ENCODE results near the gene FGF9. TPM values are rescaled to one million over a fixed set of nuclear protein-coding genes. Genes with fewer than 3 reads are reported as not detected.

Gene FGF9
- total and polyA plus RNA-seq, 2 of the 8 experiments (the other 6 are each of a cell fraction or from before 2014, with no cell fraction given), result 0.02 TPM; not detected in 1

GRCh38 chr13:21738630-21739029 is 67.8 kb downstream of the FGF9 start (continued):
- TF ChIP-seq CTCF (IDR thresholded peaks at IDR 0.05; ENCODE audit: control extremely low read depth in 1 of 3, insufficient read depth in 1 of 3, low read depth in 1 of 3, low read length in 3 of 3) (no peak), USF2 (IDR thresholded peaks at IDR 0.05; ENCODE audit: low read length) (no peak), CBX8 (IDR thresholded peaks at IDR 0.05; ENCODE audit: borderline replicate concordance, low read depth, low read length) (no peak)

Measured in H1 (cell line).